Upper lobe of left lung (tissue), 4 donors: ENCODE measurements around the gene ZNF428.

Source experiments
- CTCF ChIP-seq, 6 experiments: fragments of 450-650 bp in 4 of 6; fragments of 200-600 bp in 2 of 6; sonication (generic) in 2 of 6; IDR thresholded peaks; one replicate each; pipeline ENCODE4 v1.5.1; 2016 to 2019; ENCODE audit warnings: antibody characterized with exemption in 6 of 6
- POLR2A ChIP-seq, 4 donors: fragments of 450-650 bp; IDR thresholded peaks; one replicate each; pipeline ENCODE4 v1.5.1; 2016 to 2017; ENCODE audit warnings: antibody characterized with exemption in 4 of 4, mild to moderate bottlenecking in 2 of 4
- POLR2AphosphoS5 ChIP-seq, 2 donors: sonication (generic); formaldehyde crosslinking; IDR thresholded peaks; one replicate each; pipeline ENCODE4 v1.5.1; 2017; ENCODE audit warnings: antibody characterized with exemption in 2 of 2

- TF ChIP-seq CTCF (IDR thresholded peaks at IDR 0.05), result no peak
- TF ChIP-seq POLR2A (IDR thresholded peaks at IDR 0.05), result no peak
- no peak for TF ChIP-seq POLR2AphosphoS5 (IDR thresholded peaks at IDR 0.05)
Observed at GRCh38 chr19:43639519-43640423, 20.3 kb upstream of the ZNF428 start, which contains the start of gene CADM4.
